Heart left ventricle (tissue), 13 donors: ENCODE results near the gene TXNDC17.

Experiments used
- POLR2A ChIP-seq, 2 donors: fragments of 450-650 bp; IDR thresholded peaks; one replicate each; pipeline ENCODE4 v1.6.1; 2017; ENCODE audit warnings: antibody characterized with exemption in 2 of 2, mild to moderate bottlenecking in 2 of 2, moderate library complexity in 2 of 2
- TF ChIP-seq, protein P1 (sequence below), 12 donors: fragments of 200-600 bp; sonication (generic) in 4 of 12; IDR thresholded peaks; one replicate each; pipeline versions ENCODE4 v1.5.0 to v1.8.0; 2018 to 2022; ENCODE audit warnings: antibody characterized with exemption in 12 of 12, mild to moderate bottlenecking in 5 of 12
- donor health status: ischemic (EF 13 %, LVEDD 7.1; RV severe dilation, severe dysfunction).
- donor health status: DM: no; HTN: yes; CAD: no.
- donor health status: DM: no; HTN: no; CAD: no.
- donor health status: ischemic (EF 25% LVEDD 6.9; RV normal size, moderate dysfunction).
- donor health status: ischemic (EF 25% LVEDD 5.7; RV mildly dilated, moderate dysfunction).
- donor health status: ischemic (EF 35%, LVEDD 5.7; RV mildly dilated, moderate dysfunction).
- donor health status: nonischemic (EF 11% LVEDD 7.7; RV severe dilation, severe dysfunction).
- donor health status: DM: yes; HTN: yes; CAD: no.
- donor health status: PGD.
- donor health status: ischemic (EF 29% LVEDD 5.4; RV normal size, mild dysfunction).
- donor health status: nonischemic (EF 23%, LVEDD 6.1; RV moderate dilation, normal function).

DNA sequence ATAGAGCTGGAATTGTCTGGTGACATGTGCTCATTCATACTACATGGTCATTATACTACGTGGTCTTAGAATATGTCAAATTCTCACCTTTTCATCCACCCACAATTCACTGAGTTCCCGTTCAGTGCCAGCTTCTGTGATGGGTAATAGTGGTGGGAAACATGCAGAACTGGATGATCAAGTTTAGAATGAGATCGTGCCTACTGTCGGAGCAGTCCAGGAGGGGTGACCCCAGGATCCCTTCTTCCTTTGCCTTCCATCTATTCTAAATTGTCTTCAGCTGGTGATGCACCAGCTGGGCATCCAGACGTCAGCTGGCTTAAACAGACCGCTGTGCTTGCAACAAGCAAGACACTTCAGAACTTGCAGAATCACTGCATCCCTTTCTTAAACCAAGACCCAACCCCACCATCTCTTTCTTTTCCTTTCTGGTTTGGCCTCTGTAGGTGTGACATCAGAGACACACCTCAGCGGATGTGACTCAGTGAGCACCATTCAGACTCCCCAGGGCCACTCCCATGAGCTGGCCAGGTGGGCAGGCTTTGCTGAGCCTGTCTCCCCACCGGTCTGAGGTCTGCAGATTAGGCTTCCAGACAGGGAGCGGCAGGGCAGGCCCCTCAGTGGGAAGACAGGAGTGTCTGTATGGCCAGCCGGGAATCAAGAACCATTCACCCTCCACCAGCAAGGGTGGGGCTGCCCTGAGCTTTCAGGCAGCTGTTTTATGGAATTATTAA lies 28.8 kb downstream of the TXNDC17 start:
- TF ChIP-seq, protein P1, sequence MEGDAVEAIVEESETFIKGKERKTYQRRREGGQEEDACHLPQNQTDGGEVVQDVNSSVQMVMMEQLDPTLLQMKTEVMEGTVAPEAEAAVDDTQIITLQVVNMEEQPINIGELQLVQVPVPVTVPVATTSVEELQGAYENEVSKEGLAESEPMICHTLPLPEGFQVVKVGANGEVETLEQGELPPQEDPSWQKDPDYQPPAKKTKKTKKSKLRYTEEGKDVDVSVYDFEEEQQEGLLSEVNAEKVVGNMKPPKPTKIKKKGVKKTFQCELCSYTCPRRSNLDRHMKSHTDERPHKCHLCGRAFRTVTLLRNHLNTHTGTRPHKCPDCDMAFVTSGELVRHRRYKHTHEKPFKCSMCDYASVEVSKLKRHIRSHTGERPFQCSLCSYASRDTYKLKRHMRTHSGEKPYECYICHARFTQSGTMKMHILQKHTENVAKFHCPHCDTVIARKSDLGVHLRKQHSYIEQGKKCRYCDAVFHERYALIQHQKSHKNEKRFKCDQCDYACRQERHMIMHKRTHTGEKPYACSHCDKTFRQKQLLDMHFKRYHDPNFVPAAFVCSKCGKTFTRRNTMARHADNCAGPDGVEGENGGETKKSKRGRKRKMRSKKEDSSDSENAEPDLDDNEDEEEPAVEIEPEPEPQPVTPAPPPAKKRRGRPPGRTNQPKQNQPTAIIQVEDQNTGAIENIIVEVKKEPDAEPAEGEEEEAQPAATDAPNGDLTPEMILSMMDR (IDR thresholded peaks at IDR 0.05): no peak
- TF ChIP-seq POLR2A (IDR thresholded peaks at IDR 0.05): no peak
